Gastrocnemius medialis (tissue), 4 donors: ENCODE data around the gene PDCD7. TPM values are rescaled to one million over a fixed set of nuclear protein-coding genes. Genes with fewer than 3 reads are reported as not detected.
"Not testable (repeated sequence)": the region's sequence is repeated elsewhere in the genome, so short reads cannot be mapped to it uniquely, and the experiment has no call there.

Experiments
- ATAC-seq, 2 donors: fragments of 150-250 bp; one replicate each; pipeline ENCODE4 v1.9.1; 2016
- DNase-seq, 2 donors: peaks; one replicate each; pipeline ENCODE4 v3.0.0-alpha.2; 2019
- H3K27ac ChIP-seq, 4 donors: fragments of 200-600 bp; sonication (generic); 1 replicate in 1 of 4; 2 replicates in 3 of 4; pipeline ENCODE4 v1.5.1; 2016 to 2018; ENCODE audit warnings: mild to moderate bottlenecking in 2 of 4, moderate library complexity in 1 of 4
- H3K27me3 ChIP-seq, 3 donors: fragments of 200-600 bp; sonication (generic) in 2 of 3; 1 replicate in 1 of 3; 2 replicates in 2 of 3; pipeline versions ENCODE4 v1.5.1 to v1.6.0; 2016 to 2019; ENCODE audit warnings: mild to moderate bottlenecking in 1 of 3, moderate library complexity in 1 of 3
- H3K36me3 ChIP-seq, 2 donors: fragments of 200-600 bp; sonication (generic) in 1 of 2; one replicate each; pipeline ENCODE4 v1.5.1; 2017 to 2018
- H3K4me1 ChIP-seq, 2 donors: fragments of 200-600 bp; sonication (generic) in 1 of 2; one replicate each; pipeline ENCODE4 v1.5.1; 2016 to 2017; ENCODE audit warnings: mild to moderate bottlenecking in 2 of 2
- H3K4me3 ChIP-seq, 4 donors: fragments of 200-600 bp; sonication (generic) in 3 of 4; 1 replicate in 1 of 4; 2 replicates in 3 of 4; pipeline ENCODE4 v1.5.1; 2016 to 2019; ENCODE audit warnings: mild to moderate bottlenecking in 2 of 4
- H3K9me3 ChIP-seq, 3 donors: fragments of 200-600 bp; sonication (generic) in 2 of 3; 1 replicate in 1 of 3; 2 replicates in 2 of 3; pipeline ENCODE4 v1.5.1; 2016 to 2019
- CTCF ChIP-seq, 5 experiments: fragments of 450-650 bp in 3 of 5; fragments of 200-600 bp in 2 of 5; sonication (generic) in 2 of 5; IDR thresholded peaks in 4 of 5; conservative IDR thresholded peaks in 1 of 5; 1 replicate in 4 of 5; 2 replicates in 1 of 5; pipeline ENCODE4 v1.5.1; 2016 to 2019; ENCODE audit warnings: antibody characterized with exemption in 5 of 5, mild to moderate bottlenecking in 3 of 5, moderate library complexity in 3 of 5
- POLR2A ChIP-seq, 2 donors: fragments of 450-650 bp; IDR thresholded peaks; one replicate each; pipeline ENCODE4 v1.6.1; 2017; ENCODE audit warnings: antibody characterized with exemption in 2 of 2, mild to moderate bottlenecking in 2 of 2, moderate library complexity in 2 of 2
- in situ Hi-C, 4 donors: fragments of 200-750 bp; cut with MboI; loops; one replicate each; pipeline versions ENCODE4 v1.15.0 to v1.8.0; 2017; ENCODE audit warnings: low sequenced_read_pairs in 4 of 4
- intact Hi-C: fragments of 100-400 bp; cut with DNase I; formaldehyde crosslinking; loops from one replicate; pipeline ENCODE4 v1.15.1; 2023; ENCODE audit warnings: low total_unique reads
- total RNA-seq, 4 donors: library from RNA; depleted of rRNA; stranded (reverse); fragments of >200 nt; gene quantifications; one replicate each; pipeline versions ENCODE4 v1.1.0 to v1.2.3, GENCODE V29; 2016

The PDCD7 gene
- total RNA-seq, 4 donors from 2014 or later: 10.4 to 15.7 (median 12.4) TPM

- in situ Hi-C loops: loop anchor here in 1 of 4 donors (10.0 kb wide), 1 partner anchor 62 kb away; no protein-coding TSS in a partner anchor
- H3K36me3 ChIP-seq: peaks cover 0 to 37% of the 10 kb centered on the region in 2 donors
- ATAC-seq: no peak
Observed at GRCh38 chr15:65096481-65097385, 36.9 kb downstream of the PDCD7 start.

GRCh38 chr15:65095747-65096104 is 37.9 kb downstream of the PDCD7 start:
- no peaks in the 10 kb centered on the region for H3K9me3 ChIP-seq
- H3K27me3 ChIP-seq: no peaks in the 10 kb centered on the region
- TF ChIP-seq CTCF (IDR thresholded peaks at IDR 0.05 in 4 of 5, conservative IDR thresholded peaks at IDR 0.05 in 1 of 5) (no peak), POLR2A (IDR thresholded peaks at IDR 0.05) (no peak)
- intact Hi-C loops: no loop called here
- no peak for DNase-seq
- H3K4me3 ChIP-seq: no peak overlapping the region
- H3K4me1 ChIP-seq: peaks cover 0 to 6% of the 10 kb centered on the region in 2 donors
- H3K27ac ChIP-seq: no peak overlapping the region
- ATAC-seq: no peak
- in situ Hi-C loops: loop anchor here in 1 of 4 donors (10.0 kb wide), 1 partner anchor 61 kb away; no protein-coding TSS in a partner anchor
- peaks cover 0 to 33% of the 10 kb centered on the region in 2 donors for H3K36me3 ChIP-seq

More at GRCh38 chr15:65096481-65097385, 36.9 kb downstream of the PDCD7 start:
- H3K9me3 ChIP-seq: no peaks in the 10 kb centered on the region
- intact Hi-C loops: no loop called here
- no peak overlapping the region for H3K4me3 ChIP-seq
- H3K4me1 ChIP-seq: peaks cover 0 to 6% of the 10 kb centered on the region in 2 donors
- no peak for DNase-seq
- H3K27ac ChIP-seq: no peak overlapping the region
- TF ChIP-seq CTCF (IDR thresholded peaks at IDR 0.05 in 4 of 5, conservative IDR thresholded peaks at IDR 0.05 in 1 of 5): no peak
- no peak for TF ChIP-seq POLR2A (IDR thresholded peaks at IDR 0.05)
- no peaks in the 10 kb centered on the region for H3K27me3 ChIP-seq

DNA sequence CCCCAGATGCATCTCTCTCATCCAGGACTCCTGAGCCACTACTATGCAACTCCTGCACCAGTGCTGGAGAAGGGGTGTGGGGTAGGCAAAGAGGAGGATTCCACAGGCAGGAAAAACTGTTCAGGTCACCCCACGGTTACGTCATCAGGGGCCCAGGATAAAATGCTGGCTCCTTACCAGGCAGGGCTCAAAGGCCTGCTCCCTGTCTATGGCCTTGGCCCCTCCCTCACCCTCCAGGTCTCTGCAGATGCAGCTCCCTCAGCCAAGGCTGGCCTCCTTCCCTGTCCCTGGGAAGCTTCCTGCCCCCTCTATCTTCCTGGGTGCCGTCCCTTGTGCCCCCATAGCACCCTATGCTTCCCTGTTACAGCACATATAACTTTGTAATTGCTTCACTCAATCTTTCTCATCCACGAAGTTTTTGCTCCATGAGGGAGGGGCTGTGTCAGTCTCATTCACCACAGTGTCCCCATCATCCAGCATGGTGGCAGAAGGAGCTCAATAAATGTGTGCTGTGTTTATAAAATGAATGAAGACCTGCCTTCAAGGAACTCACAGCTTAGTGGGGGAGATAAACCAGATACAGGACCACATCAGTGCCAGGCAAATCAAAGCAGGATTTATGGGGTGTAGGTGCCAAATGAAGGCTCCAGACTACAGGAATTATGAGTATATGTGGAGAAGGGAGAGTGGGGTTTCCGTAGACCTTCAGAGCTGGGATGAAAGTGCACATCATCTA is 38.4 kb downstream of the PDCD7 start:
- ATAC-seq (no peak), DNase-seq (no peak)
- in situ Hi-C loops: loop anchor here in 1 of 4 donors (10.0 kb wide), 1 partner anchor 60 kb away; no protein-coding TSS in a partner anchor
- Histone ChIP-seq H3K4me3 (no peak overlapping the region), H3K9me3 (no peaks in the 10 kb centered on the region), H3K27ac (no peak overlapping the region), H3K27me3 (no peaks in the 10 kb centered on the region), H3K36me3 (peaks cover 0 to 28% of the 10 kb centered on the region in 2 donors), H3K4me1 (peaks cover 0 to 6% of the 10 kb centered on the region in 2 donors)
- intact Hi-C loops: no loop called here
- no peak for TF ChIP-seq CTCF (IDR thresholded peaks at IDR 0.05 in 4 of 5, conservative IDR thresholded peaks at IDR 0.05 in 1 of 5)
- no peak for TF ChIP-seq POLR2A (IDR thresholded peaks at IDR 0.05)

- no peak for DNase-seq
- in situ Hi-C loops: loop anchor here in 1 of 4 donors (10.0 kb wide), 1 partner anchor 60 kb away; no protein-coding TSS in a partner anchor
- Histone ChIP-seq H3K4me3 (no peak overlapping the region), H3K27me3 (no peaks in the 10 kb centered on the region), H3K9me3 (no peaks in the 10 kb centered on the region), H3K27ac (no peak overlapping the region), H3K36me3 (peaks cover 0 to 22% of the 10 kb centered on the region in 2 donors), H3K4me1 (peaks cover 6 to 11% of the 10 kb centered on the region in 2 donors)
- TF ChIP-seq POLR2A (IDR thresholded peaks at IDR 0.05) (no peak), CTCF (IDR thresholded peaks at IDR 0.05 in 4 of 5, conservative IDR thresholded peaks at IDR 0.05 in 1 of 5) (no peak)
- intact Hi-C loops: no loop called here
- ATAC-seq: no peak
Observed at GRCh38 chr15:65094294-65094995, 39.2 kb downstream of the PDCD7 start.

DNA sequence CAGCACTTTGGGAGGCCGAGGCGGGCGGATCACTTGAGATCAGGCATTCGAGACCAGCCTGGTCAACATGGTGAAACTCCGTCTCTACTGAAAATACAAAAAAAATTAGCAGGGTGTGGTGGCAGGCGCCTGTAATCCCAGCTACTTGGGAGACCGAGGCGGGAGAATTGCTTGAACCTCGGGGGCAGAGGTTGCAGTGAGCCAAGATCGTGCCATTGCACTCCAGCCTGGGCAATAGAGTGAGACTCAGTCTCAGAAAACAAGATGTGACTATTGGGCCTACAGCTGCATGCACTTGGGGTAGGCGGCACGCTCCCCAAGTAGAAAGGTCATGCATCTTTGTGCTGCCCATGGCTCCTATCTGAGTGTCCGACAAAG is 39.8 kb downstream of the PDCD7 start:
- H3K27me3 ChIP-seq, intact Hi-C loops, H3K27ac ChIP-seq, H3K9me3 ChIP-seq, H3K4me3 ChIP-seq, DNase-seq, ATAC-seq: not testable (repeated sequence)
- Histone ChIP-seq H3K36me3 (peaks cover 0 to 16% of the 10 kb centered on the region in 2 donors), H3K4me1 (peaks cover 13 to 17% of the 10 kb centered on the region in 2 donors)
- in situ Hi-C loops: loop anchor here in 1 of 4 donors (10.0 kb wide), 1 partner anchor 59 kb away; no protein-coding TSS in a partner anchor
